ENCODE data around the gene THUMPD2.
"Not testable (repeated sequence)": the region's sequence is repeated elsewhere in the genome, so short reads cannot be mapped to it uniquely, and the experiment has no call there.

The THUMPD2 gene

GRCh38 chr2:39731546-39731945, 47.5 kb downstream of the THUMPD2 start:
- no peak overlapping the region for H3K4me3 ChIP-seq (ENCODE audit: low read depth, low read length)
- in situ Hi-C loops (cut with HindIII; ENCODE audit: low sequenced_read_pairs), result no loop called here
- no peak for TF ChIP-seq CTCF (IDR thresholded peaks at IDR 0.05; ENCODE audit: low read depth, low read length)
- no peak for DNase-seq (ENCODE audit: low read depth, low spot score)

DNA sequence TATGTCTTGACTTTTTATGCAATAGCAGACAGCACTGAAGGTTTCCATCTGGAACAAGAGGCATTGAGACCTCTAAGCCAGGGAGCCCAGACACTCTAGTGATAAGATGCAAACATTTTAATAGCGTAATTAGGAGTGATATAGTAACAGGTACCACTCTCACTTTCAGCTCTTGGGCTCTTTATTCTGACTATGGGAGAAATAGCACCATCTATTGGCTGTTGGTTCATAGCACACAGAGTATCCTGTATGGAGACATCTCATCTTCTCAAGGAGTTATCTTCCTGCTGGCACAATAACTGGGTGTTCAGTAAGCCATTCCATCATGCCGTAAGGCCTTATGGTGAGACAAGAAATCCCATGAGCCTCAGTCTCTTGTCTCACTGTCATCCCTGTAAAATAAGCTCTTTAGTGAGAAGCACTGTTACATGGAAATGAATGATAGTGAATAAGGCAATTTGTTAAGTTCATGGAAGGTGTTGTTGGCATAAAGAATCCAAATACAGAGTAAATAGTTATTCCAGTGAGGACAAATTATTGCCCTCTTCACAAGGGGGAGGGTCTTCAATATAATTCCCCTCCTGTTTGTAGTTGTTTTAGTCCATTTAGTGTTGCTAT, 48.3 kb downstream of the THUMPD2 start:
- TF ChIP-seq CTCF (IDR thresholded peaks at IDR 0.05; ENCODE audit: low read depth, low read length), result peak; percentile 66
- no peak overlapping the region for H3K4me3 ChIP-seq (ENCODE audit: low read depth, low read length)
- in situ Hi-C loops (cut with HindIII; ENCODE audit: low sequenced_read_pairs), result no loop called here
- peak; percentile 35 for DNase-seq (ENCODE audit: low read depth, low spot score)

DNA sequence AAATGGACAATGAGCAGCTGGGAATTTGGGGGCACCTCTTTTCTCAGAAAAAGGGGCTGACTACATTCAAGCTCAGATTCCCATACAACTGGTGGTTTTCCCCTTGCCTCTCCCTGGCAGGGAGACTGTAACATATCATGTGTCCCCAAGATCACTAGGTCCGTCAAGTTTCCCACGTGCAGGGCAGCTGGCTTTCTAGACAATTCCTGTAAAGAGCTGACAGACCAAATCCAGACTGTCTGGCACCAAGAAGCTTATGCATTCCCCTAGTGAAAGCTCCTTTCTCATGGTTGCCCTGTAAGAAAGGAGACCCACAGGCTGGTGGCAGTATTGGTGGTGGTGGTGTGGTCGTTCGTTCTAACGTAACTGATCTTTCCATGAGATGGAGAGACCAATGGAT, 48.8 kb downstream of the THUMPD2 start:
- DNase-seq (ENCODE audit: low read depth, low spot score), result no peak
- TF ChIP-seq CTCF (IDR thresholded peaks at IDR 0.05; ENCODE audit: low read depth, low read length), result no peak
- H3K4me3 ChIP-seq (ENCODE audit: low read depth, low read length), result no peak overlapping the region
- in situ Hi-C loops (cut with HindIII; ENCODE audit: low sequenced_read_pairs), result no loop called here

DNA sequence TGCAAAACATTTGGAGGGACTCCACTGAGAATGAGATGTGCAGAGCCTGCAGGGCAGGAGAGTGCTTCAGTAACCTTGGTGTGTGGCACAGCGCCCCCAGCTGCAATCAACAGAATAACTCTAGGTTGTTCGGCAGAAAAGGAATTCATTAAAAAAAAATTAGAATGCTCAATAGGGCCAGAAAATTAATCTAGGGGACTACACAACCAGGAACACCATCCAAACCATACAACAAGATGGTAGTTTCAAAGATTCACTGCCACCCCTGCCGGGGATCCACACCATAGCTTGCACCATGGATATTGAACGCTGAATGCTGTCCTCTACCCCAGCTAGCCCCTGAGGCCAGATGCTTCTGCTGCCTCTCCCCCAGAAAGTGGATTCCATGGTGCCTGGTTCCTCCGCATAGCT, 50.1 kb downstream of the THUMPD2 start:
- peak; percentile 26 for DNase-seq (ENCODE audit: low read depth, low spot score)
- no peak overlapping the region for H3K4me3 ChIP-seq (ENCODE audit: low read depth, low read length)
- peak; percentile 75 for TF ChIP-seq CTCF (IDR thresholded peaks at IDR 0.05; ENCODE audit: low read depth, low read length)
- in situ Hi-C loops (cut with HindIII; ENCODE audit: low sequenced_read_pairs), result no loop called here

DNA sequence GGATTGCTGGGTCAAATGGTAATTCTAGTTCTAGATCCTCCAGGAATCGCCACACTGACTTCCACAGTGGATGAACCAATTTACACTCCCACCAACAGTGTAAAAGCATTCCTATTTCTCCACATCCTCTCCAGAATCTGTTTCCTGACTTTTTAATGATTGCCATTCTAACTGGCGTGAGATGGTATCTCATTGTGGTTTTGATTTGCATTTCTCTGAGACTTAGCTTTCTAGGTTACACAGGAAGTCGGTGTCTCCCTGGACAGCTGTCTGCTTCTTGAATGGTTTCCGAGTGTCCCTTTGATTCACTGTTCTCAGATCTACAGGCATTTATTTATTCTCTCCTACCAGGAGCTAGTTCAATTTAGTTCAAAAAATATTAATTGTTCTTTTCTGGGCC, 51.0 kb downstream of the THUMPD2 start:
- DNase-seq (ENCODE audit: low read depth, low spot score), result peak; percentile 32
- in situ Hi-C loops (cut with HindIII; ENCODE audit: low sequenced_read_pairs); H3K4me3 ChIP-seq (ENCODE audit: low read depth, low read length): not testable (repeated sequence)

DNA sequence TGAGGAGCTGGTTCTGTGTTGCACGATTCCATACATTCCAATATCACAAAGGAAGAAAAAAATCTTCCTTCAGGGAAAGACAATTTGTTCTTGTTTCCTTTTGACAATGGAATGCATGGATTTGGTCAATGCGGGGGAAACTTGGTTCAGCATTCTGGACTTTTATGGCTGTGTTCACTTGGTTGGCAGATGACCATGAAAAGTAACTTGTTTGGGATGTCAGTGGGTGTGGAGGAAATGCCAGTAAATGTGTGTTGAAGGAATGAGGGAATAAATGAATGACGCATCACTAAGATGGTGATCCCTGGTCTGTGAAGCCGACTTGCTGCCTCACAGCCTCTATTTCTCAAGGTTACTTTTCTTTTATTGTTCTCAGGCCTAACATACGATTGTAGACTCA, 53.7 kb downstream of the THUMPD2 start:
- no peak for DNase-seq (ENCODE audit: low read depth, low spot score)
- no peak for TF ChIP-seq CTCF (IDR thresholded peaks at IDR 0.05; ENCODE audit: low read depth, low read length)
- in situ Hi-C loops (cut with HindIII; ENCODE audit: low sequenced_read_pairs), result no loop called here
- no peak overlapping the region for H3K4me3 ChIP-seq (ENCODE audit: low read depth, low read length)

DNA sequence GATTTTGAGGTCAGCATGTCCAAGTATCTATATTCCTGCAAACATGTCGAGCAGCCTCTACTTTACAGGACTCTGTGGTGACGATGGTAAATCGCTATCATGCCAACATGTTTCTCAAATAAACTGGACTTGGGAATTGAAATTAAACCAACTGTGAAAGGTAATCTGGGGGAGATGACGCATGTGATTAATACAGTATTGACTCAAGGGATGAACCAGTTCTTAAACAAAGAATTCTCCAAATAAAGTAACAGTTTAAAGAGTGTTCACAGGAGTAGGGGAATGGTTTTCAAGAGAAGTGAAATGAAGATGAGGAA, 54.3 kb downstream of the THUMPD2 start:
- no peak for TF ChIP-seq CTCF (IDR thresholded peaks at IDR 0.05; ENCODE audit: low read depth, low read length)
- in situ Hi-C loops (cut with HindIII; ENCODE audit: low sequenced_read_pairs), result no loop called here
- no peak overlapping the region for H3K4me3 ChIP-seq (ENCODE audit: low read depth, low read length)
- no peak for DNase-seq (ENCODE audit: low read depth, low spot score)

Measured in astrocyte of the spinal cord (primary cell).